PC-3 (cell line): ENCODE results near the gene KEAP1.

Experiments used
- EZH2 ChIP-seq: fragments of 300-600 bp; sonication (generic); IDR thresholded peaks from one replicate; pipeline ENCODE4 v1.6.1; 2017; ENCODE audit warnings: antibody characterized with exemption, mild to moderate bottlenecking, low read length; ENCODE audit not compliant: unreplicated experiment
- TF ChIP-seq, protein P1 (sequence below): fragments of 300-600 bp; sonication (generic); conservative IDR thresholded peaks from 2 replicates; pipeline ENCODE4 v1.5.1; 2017; ENCODE audit warnings: antibody characterized with exemption, low read depth, mild to moderate bottlenecking, low read length

DNA sequence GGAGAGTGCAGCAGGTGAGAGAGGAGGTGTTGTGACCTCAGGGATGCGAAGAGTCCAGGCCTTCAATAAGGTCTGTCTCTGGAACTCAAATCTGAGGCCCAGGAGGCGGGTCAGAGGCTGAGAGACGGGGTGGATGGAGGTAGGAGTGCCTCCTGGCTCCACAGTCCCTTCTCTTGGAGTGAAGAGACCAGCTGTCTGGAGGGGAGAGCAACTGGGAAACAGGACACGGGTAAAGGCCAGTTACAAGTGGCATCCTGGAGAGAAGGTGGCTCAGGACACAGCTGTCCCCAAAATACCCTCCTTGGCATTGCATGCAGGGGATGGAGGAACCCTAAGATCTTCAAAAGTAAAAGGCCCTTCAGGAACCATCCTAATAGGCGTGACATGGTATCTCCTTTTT lies 63.6 kb downstream of the KEAP1 start:
- TF ChIP-seq, protein P1, sequence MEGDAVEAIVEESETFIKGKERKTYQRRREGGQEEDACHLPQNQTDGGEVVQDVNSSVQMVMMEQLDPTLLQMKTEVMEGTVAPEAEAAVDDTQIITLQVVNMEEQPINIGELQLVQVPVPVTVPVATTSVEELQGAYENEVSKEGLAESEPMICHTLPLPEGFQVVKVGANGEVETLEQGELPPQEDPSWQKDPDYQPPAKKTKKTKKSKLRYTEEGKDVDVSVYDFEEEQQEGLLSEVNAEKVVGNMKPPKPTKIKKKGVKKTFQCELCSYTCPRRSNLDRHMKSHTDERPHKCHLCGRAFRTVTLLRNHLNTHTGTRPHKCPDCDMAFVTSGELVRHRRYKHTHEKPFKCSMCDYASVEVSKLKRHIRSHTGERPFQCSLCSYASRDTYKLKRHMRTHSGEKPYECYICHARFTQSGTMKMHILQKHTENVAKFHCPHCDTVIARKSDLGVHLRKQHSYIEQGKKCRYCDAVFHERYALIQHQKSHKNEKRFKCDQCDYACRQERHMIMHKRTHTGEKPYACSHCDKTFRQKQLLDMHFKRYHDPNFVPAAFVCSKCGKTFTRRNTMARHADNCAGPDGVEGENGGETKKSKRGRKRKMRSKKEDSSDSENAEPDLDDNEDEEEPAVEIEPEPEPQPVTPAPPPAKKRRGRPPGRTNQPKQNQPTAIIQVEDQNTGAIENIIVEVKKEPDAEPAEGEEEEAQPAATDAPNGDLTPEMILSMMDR = no peak
- no peak for TF ChIP-seq EZH2
